Adrenal gland (tissue), 5 donors: ENCODE measurements around the gene SFXN5.

Experiments used
- POLR2A ChIP-seq, 2 donors: fragments of 450-650 bp; IDR thresholded peaks; one replicate each; pipeline ENCODE4 v1.6.1; 2017; ENCODE audit warnings: antibody characterized with exemption in 2 of 2, mild to moderate bottlenecking in 2 of 2, moderate library complexity in 1 of 2
- TF ChIP-seq, protein P1 (sequence below), 6 experiments: fragments of 450-650 bp in 4 of 6; fragments of 200-600 bp in 2 of 6; sonication (generic) in 1 of 6; IDR thresholded peaks; 1 replicate in 5 of 6; 2 replicates in 1 of 6; pipeline versions ENCODE4 v1.5.1 to v1.8.0; 2016 to 2021; ENCODE audit warnings: antibody characterized with exemption in 6 of 6, mild to moderate bottlenecking in 2 of 6, moderate library complexity in 1 of 6
- donor health status: DM: no; HTN: no; CAD: no.

DNA sequence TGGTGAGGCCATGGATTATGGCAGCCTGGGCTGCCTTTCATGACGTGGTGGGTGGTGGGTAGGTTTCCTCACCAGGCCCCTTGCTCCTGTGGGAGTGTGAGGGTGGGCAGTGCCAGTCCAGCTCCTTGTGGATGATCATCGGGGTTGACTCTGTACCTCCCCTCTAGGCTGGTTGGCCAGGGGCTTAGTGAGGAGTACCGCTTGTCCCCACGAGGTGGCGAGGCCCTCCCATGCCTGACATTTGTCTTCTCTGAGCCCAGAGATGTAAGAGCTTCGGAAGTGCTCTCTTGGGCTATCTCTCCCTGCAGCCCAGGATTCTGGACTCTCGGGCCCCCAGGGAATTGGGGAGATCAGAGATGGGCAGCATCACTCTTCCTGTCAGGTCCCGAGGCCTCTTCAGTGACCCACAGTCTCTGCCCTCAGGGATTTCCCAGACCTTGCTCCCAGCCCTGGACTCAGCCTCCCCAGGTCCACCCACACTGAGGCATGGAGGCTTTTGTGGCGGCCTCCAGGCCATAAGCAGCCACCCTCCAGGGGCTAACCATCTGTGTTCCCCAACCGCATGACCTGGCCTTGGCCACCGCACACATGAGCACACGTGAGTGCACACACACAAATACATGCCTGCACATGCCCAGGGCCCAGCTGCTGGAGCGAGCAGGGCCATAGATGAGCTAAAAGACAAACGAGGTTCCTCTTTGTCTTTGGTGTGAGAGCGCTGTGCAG, 177.8 kb downstream of the SFXN5 start:
- TF ChIP-seq, protein P1, sequence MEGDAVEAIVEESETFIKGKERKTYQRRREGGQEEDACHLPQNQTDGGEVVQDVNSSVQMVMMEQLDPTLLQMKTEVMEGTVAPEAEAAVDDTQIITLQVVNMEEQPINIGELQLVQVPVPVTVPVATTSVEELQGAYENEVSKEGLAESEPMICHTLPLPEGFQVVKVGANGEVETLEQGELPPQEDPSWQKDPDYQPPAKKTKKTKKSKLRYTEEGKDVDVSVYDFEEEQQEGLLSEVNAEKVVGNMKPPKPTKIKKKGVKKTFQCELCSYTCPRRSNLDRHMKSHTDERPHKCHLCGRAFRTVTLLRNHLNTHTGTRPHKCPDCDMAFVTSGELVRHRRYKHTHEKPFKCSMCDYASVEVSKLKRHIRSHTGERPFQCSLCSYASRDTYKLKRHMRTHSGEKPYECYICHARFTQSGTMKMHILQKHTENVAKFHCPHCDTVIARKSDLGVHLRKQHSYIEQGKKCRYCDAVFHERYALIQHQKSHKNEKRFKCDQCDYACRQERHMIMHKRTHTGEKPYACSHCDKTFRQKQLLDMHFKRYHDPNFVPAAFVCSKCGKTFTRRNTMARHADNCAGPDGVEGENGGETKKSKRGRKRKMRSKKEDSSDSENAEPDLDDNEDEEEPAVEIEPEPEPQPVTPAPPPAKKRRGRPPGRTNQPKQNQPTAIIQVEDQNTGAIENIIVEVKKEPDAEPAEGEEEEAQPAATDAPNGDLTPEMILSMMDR (IDR thresholded peaks at IDR 0.05), result peak; percentile 45 to 66 (median 56)
- no peak for TF ChIP-seq POLR2A (IDR thresholded peaks at IDR 0.05)
